NCI-H1417 treated with DMSO at 0.1 percent for 48 hours (cell line): ENCODE measurements around the gene TRMT44.
"Not testable (repeated sequence)": the region's sequence is repeated elsewhere in the genome, so short reads cannot be mapped to it uniquely, and the experiment has no call there.

Source experiments
- DNase-seq: peaks from one replicate; lab custom pipeline; 2025; lab: John Stamatoyannopoulos, UW

The TRMT44 gene

GRCh38 chr4:8440492-8441311, at the start of gene TRMT44, which contains the start of gene ACOX3:
Gene TRMT44, plus strand, starts transcription at chr4:8440777. Its CDS starts 46 bp downstream, at chr4:8440823.
Gene ACOX3, minus strand, starts transcription at chr4:8440723. Its CDS starts 24,202 bp downstream, at chr4:8416521.
- DNase-seq: peak; percentile 37

GRCh38 chr4:8391071-8391470, 49.5 kb upstream of the TRMT44 start:
- no peak for DNase-seq

- DNase-seq: no peak
These were observed 48.6 kb upstream of the TRMT44 start for GRCh38 chr4:8391972-8392371.

GRCh38 chr4:8392591-8393190, 47.9 kb upstream of the TRMT44 start:
- no peak for DNase-seq

- DNase-seq: no peak
These were observed 47.0 kb upstream of the TRMT44 start for GRCh38 chr4:8393593-8394038.

GRCh38 chr4:8394061-8394519, 46.5 kb upstream of the TRMT44 start:
- no peak for DNase-seq

GRCh38 chr4:8394806-8395205, 45.8 kb upstream of the TRMT44 start:
- no peak for DNase-seq

- no peak for DNase-seq
These were observed 44.9 kb upstream of the TRMT44 start for GRCh38 chr4:8395504-8396296.

- DNase-seq: no peak
These were observed 43.7 kb upstream of the TRMT44 start for GRCh38 chr4:8396762-8397406.

GRCh38 chr4:8398347-8398746, 42.2 kb upstream of the TRMT44 start:
- no peak for DNase-seq

GRCh38 chr4:8399298-8399697, 41.3 kb upstream of the TRMT44 start:
- no peak for DNase-seq

GRCh38 chr4:8400632-8401325, 39.8 kb upstream of the TRMT44 start:
- no peak for DNase-seq

- DNase-seq: no peak
These were observed 38.9 kb upstream of the TRMT44 start for GRCh38 chr4:8401665-8402064.

- no peak for DNase-seq
These were observed 38.4 kb upstream of the TRMT44 start for GRCh38 chr4:8402181-8402597.

GRCh38 chr4:8402640-8403039, 37.9 kb upstream of the TRMT44 start:
- no peak for DNase-seq

- peak; percentile 5 for DNase-seq
These were observed 37.3 kb upstream of the TRMT44 start for GRCh38 chr4:8403173-8403753.

GRCh38 chr4:8403976-8404375, 36.6 kb upstream of the TRMT44 start:
- DNase-seq: no peak

GRCh38 chr4:8404791-8405515, 35.6 kb upstream of the TRMT44 start:
- no peak for DNase-seq

- no peak for DNase-seq
These were observed 35.1 kb upstream of the TRMT44 start for GRCh38 chr4:8405516-8405875.

GRCh38 chr4:8406887-8407286, 33.7 kb upstream of the TRMT44 start:
- DNase-seq: not testable (repeated sequence)
